Measurements from ENCODE around the gene MYL4.
"Not testable (repeated sequence)": the region's sequence is repeated elsewhere in the genome, so short reads cannot be mapped to it uniquely, and the experiment has no call there.

MYL4 gene

DNA sequence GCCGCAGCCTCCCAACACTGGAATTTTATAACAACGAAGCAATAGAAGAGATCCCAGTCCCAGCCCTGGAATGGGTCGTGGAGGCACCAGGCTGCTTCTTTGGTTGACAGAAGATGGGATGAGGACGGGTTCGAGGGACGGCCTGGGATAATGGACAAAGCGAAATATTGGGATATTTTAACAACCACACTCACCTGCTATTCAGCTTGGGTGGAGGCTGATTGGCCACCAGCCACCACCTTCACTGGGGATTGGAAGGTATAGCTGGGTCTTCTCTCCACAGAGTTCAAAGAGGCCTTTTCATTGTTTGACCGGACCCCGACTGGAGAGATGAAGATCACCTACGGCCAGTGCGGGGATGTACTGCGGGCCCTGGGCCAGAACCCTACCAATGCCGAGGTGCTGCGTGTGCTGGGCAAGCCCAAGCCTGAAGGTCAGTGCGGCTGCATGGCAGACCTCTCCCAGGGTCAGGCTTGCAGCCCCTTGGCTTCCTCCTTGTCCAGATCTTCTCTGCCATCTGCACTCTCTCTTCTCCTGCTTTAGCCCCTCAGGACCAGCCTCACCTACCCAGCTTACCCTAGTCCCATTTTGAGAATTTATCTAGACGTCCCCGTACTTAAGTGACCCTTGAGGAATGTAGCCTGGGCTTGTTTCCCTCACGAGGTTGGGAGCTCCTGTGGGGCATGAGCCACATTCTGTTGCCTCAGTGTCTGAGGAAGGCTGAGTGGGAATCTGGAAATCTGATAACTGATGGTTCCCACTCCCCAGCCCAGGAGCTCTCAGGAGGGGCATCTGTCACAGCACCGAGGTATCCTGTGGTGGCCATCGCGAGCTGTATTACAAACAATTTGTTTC is 10.7 kb downstream of the MYL4 start:
- TF ChIP-seq, protein P1, sequence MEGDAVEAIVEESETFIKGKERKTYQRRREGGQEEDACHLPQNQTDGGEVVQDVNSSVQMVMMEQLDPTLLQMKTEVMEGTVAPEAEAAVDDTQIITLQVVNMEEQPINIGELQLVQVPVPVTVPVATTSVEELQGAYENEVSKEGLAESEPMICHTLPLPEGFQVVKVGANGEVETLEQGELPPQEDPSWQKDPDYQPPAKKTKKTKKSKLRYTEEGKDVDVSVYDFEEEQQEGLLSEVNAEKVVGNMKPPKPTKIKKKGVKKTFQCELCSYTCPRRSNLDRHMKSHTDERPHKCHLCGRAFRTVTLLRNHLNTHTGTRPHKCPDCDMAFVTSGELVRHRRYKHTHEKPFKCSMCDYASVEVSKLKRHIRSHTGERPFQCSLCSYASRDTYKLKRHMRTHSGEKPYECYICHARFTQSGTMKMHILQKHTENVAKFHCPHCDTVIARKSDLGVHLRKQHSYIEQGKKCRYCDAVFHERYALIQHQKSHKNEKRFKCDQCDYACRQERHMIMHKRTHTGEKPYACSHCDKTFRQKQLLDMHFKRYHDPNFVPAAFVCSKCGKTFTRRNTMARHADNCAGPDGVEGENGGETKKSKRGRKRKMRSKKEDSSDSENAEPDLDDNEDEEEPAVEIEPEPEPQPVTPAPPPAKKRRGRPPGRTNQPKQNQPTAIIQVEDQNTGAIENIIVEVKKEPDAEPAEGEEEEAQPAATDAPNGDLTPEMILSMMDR (IDR thresholded peaks at IDR 0.05; ENCODE audit: control insufficient read depth, insufficient read depth, low read depth, low read length, missing control alignments) = no peak
- no peak for DNase-seq (ENCODE audit: low read depth)
- no peak overlapping the region for H3K4me3 ChIP-seq (ENCODE audit: control insufficient read depth, low read depth, low read length)

GRCh38 chr17:47220531-47220999 is 11.4 kb downstream of the MYL4 start:
- H3K4me3 ChIP-seq (ENCODE audit: control insufficient read depth, low read depth, low read length) = no peak overlapping the region
- no peak for DNase-seq (ENCODE audit: low read depth)
- TF ChIP-seq, protein P1 (IDR thresholded peaks at IDR 0.05; ENCODE audit: control insufficient read depth, insufficient read depth, low read depth, low read length, missing control alignments) = no peak

- TF ChIP-seq, protein P1 (IDR thresholded peaks at IDR 0.05; ENCODE audit: control insufficient read depth, insufficient read depth, low read depth, low read length, missing control alignments) = no peak
- no peak for DNase-seq (ENCODE audit: low read depth)
- H3K4me3 ChIP-seq (ENCODE audit: control insufficient read depth, low read depth, low read length) = no peak overlapping the region
Observed at GRCh38 chr17:47221154-47221553, 12.0 kb downstream of the MYL4 start.

- TF ChIP-seq, protein P1 (IDR thresholded peaks at IDR 0.05; ENCODE audit: control insufficient read depth, insufficient read depth, low read depth, low read length, missing control alignments) = no peak
- no peak overlapping the region for H3K4me3 ChIP-seq (ENCODE audit: control insufficient read depth, low read depth, low read length)
- DNase-seq (ENCODE audit: low read depth) = no peak
Observed at GRCh38 chr17:47222047-47222446, 12.9 kb downstream of the MYL4 start.

DNA sequence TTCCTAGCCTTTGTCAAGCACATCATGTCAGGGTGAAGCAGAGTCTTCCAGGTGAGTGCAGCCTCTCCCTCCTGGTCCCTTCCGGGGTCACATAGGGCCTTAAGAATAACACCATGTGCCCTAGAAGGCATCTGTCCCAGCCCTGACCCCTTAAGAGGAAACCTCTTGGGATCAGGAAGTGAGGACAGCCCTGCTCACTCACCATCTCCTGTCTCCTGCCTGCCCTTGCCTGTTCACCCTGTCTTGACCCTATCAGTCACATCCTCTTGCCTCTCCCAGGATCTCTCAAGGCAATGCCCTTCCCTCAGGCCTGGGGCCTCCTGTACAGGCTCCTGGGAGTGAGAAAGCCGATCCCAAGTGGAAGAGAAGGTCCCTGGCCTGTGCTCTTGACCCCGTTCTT is 13.9 kb downstream of the MYL4 start:
- no peak for DNase-seq (ENCODE audit: low read depth)
- TF ChIP-seq, protein P1 (IDR thresholded peaks at IDR 0.05; ENCODE audit: control insufficient read depth, insufficient read depth, low read depth, low read length, missing control alignments) = no peak
- H3K4me3 ChIP-seq (ENCODE audit: control insufficient read depth, low read depth, low read length) = no peak overlapping the region

GRCh38 chr17:47223460-47223859 is 14.3 kb downstream of the MYL4 start:
- no peak for DNase-seq (ENCODE audit: low read depth)
- TF ChIP-seq, protein P1 (IDR thresholded peaks at IDR 0.05; ENCODE audit: control insufficient read depth, insufficient read depth, low read depth, low read length, missing control alignments) = no peak
- no peak overlapping the region for H3K4me3 ChIP-seq (ENCODE audit: control insufficient read depth, low read depth, low read length)

DNA sequence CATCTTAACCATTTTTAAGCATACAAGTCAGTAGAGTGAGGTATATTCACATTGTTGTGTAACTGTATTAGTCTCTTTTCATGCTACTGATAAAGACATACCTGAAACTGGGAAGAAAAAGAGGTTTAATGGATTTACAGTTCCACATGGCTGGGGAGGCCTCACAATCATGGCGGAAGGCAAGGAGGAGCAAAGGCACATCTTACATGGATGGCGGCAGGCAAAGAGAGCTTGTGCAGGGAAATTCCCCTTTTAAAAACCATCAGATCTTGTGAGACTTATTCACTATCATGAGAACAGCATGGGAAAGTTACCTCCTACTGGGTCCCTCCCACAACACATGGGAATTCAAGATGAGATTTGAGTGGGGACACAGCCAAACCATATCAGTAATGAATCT is 14.9 kb downstream of the MYL4 start:
- DNase-seq (ENCODE audit: low read depth) = not testable (repeated sequence)

More for the DNA sequence above, 14.9 kb downstream of the MYL4 start:
- H3K4me3 ChIP-seq (ENCODE audit: control insufficient read depth, low read depth, low read length) = not testable (repeated sequence)

Data from AG09309 (cell line).